GM12891 (cell line): ENCODE measurements around the gene TNFRSF13B.
"Not testable (repeated sequence)": the region's sequence is repeated elsewhere in the genome, so short reads cannot be mapped to it uniquely, and the experiment has no call there.

Source experiments
- POLR2A ChIP-seq: IDR thresholded peaks from 2 replicates; pipeline ENCODE4 v1.6.1; 2011; ENCODE audit warnings: low read depth, low read length, control low read depth
- POLR2AphosphoS5 ChIP-seq: IDR thresholded peaks from 2 replicates; pipeline ENCODE4 v1.6.1; 2011; ENCODE audit warnings: low read depth, low read length, control low read depth
- POU2F2 ChIP-seq: IDR thresholded peaks from 2 replicates; pipeline ENCODE4 v1.6.1; 2011; ENCODE audit warnings: low read depth, mild to moderate bottlenecking, control low read depth, low read length, moderate library complexity
- SPI1 ChIP-seq: IDR thresholded peaks from 2 replicates; pipeline ENCODE4 v1.6.1; 2011; ENCODE audit warnings: low read depth, low read length, control low read depth
- TAF1 ChIP-seq: IDR thresholded peaks from 2 replicates; pipeline ENCODE4 v1.6.1; 2011; ENCODE audit warnings: low read depth, low read length, control low read depth

GRCh38 chr17:17010545-17011034 is 38.7 kb upstream of the TNFRSF13B start:
- TF ChIP-seq POLR2A, POLR2AphosphoS5, POU2F2, TAF1, SPI1: not testable (repeated sequence)
